Left renal pelvis (tissue), 4 donors: Measurements from ENCODE around the gene NOTUM. TPM values are rescaled to one million over a fixed set of nuclear protein-coding genes. Genes with fewer than 3 reads are reported as not detected.

Source experiments
- DNase-seq, 4 donors: peaks; one replicate each; pipeline ENCODE4 v3.0.0-alpha.2; 2013; ENCODE audit warnings: low read depth in 4 of 4, low spot score in 3 of 4
- polyA plus RNA-seq, 4 donors: library from polyadenylated mRNA; unstranded; fragments of 120-200 nt; gene quantifications; one replicate each; pipeline ENCODE4 v1.2.1, GENCODE V29; 2013; ENCODE audit not compliant: insufficient read length in 4 of 4

The NOTUM gene
- polyA plus RNA-seq, 4 donors, result 0.30 to 3.0 (median 2.4) TPM

DNA sequence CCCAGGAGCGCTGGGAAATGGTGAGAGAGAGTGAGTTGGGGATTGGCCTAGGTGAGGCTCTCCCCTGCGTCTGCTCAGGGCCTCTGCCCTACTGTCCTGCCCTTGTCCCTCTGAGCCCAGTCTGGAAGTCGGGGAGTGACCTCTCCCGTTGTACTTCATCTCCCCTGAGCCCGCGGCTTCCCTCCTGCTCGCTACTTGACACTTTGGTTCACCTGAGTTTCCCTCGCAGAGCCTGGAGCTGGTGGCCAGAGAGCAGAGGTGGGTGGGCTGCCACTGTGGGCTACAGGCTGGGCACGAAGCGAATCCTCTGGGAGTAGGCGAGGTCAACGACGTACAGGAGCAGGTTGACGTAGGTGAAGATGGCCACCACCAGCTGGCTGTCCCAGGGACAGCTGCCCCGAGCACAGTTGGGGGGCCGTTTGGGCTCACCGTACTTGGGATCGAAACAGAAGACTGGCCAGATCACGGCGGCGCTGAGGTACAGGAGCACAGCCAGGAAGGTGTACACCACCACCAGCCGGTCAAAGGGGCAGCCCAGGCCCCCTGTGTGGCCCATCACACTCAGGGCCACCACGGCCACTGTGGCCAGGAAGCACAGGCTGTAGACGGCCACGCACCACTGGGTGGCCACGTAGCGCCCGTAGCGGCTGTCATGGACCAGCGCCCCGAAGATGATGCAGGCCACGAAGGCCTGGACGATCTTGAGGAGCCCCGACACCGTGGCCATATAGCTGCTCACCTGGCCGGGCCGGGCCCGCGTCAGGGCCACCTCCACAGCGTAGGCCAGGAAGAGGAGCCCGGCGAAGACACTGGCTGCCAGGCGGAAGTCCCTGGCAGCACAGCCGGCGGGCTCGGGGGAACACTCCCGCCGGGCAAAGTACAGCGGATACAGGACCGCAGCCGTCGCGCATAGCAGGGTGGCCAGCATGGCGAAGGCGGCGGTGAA is 20.2 kb downstream of the NOTUM start:
- no peak for DNase-seq

DNA sequence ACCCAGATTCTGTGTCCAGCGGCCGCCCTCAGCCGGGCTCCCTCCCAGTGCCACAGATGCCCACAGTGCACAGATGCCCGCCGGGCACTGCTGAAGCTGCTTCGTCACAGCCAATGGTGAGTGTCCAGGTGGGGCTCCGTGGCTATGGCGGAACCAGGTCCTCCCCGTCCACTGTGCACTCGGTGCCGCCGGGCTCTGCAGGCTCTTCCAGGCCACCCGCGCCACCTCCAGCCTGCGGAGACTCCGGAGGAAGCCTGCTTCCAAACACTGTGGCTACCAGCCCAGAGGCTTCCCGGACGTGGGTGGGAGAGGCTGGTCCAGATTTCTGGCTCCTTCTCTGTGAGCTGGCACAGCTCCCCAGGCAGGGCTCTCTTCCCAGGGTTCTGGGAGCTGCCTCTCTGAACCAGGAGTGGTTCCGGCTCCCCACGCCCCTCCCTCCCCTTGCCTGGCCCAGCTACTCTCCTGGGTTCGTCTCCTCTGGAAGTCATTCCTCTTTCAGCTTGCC is 21.1 kb downstream of the NOTUM start:
- no peak for DNase-seq

DNA sequence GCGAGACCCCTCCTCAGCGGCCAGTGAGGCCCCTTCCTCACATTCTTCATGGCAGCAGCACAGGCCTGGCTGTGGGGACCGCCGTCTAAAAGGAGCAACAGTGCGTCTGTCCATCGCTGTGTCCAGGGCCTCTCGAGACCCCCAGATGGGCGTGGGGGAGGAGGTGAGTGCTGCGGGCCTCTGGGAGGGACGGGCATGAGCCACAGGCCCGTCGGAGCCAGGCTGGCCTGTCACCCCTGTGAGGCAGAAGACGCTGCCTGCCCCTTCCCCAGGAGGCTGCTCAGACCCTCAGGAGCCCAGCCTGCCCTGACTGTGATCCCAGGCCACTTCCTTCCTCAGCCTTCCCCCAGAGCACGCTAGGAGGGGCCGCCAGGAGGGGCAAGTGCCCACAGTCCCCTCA is 21.8 kb downstream of the NOTUM start:
- no peak for DNase-seq

DNA sequence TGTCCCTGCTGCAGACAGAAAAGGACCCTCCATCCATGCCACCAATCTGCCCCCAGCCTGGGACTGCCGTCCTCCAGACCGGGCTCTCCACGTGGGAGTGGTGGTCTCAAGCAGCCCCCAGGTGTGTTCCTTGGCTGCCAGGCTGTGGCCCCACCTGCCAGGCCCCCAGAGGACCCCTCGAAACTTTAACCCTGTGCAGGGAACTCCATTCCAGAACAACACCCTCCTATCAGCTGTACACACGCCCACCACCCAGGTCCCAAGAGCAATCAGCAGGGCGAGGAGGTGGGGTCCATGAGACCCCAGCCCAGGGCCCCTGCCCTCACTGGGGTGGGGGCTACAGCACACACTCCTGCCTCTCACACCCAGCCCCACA is 25.3 kb downstream of the NOTUM start:
- no peak for DNase-seq

DNA sequence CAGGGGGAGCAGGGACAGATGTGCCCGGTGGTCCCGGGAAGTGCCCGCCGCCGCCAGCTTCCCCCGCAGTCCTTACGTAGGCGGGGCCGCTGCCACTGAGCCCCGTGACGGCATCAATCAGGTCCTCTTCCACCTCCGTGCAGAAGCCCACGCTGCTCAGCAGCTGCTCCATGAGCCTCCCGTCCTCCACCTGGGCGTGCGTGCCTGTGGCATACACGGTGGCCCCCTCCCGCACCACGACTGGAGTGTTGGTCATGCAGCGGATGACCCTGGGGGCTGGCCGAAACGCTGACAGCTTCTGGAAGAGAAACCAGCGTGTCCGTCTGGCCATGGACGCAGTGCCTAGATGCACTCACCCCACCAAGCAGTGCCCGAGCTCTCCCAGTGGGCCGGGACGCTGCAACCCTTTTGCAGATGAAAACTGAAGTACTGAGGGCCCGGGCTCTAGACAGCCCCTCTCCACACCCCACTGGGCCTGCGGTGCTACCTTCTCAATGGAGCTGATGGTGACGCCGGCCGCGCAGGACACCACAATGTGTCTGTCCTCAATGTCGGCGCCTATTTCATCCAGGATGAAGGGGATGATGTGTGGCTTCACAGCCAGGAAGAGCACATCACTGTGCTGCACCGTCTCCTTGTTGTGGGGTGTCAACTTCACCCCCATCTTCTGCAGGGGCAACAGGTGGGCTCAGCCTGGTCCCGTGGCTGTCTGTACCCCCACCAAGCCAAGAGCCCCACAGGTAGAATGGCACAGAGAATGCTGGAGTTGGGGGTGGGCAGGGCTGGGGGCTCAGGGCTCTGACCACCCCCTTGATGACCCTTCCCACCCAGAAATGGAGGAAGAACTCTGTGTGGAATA is 25.9 kb downstream of the NOTUM start:
- DNase-seq, result no peak

DNA sequence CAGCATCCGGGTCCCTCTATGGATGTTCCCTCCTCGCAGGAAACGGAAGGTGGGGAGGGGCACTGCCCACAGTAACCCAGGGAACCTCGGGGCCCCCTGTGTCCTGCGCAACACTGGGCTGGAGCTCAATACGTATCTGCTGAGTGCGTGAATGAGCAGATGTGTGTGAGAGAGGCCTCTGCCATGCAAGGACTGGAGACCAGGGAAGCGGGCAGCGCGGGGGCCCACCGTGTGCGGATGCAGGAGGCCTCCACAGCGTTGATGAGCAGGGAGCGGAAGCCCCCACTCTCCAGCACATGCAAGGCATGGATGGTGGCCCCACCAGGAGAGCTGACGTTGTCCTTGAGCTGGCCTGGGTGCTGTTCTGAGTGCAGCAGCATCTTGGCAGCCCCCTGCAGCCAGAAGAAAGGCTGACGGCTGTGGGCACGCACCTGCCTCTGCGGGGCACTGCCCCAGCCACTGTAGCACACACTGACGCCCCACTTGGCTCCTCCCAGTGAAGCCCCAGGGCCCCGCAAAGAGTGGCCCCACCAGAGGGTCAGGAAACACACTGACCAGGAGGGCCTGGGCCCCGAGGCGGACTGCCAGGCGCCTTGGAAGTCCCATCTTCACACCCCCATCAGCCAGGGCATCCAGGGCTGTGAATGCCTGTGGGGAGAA is 26.8 kb downstream of the NOTUM start:
- no peak for DNase-seq

DNA sequence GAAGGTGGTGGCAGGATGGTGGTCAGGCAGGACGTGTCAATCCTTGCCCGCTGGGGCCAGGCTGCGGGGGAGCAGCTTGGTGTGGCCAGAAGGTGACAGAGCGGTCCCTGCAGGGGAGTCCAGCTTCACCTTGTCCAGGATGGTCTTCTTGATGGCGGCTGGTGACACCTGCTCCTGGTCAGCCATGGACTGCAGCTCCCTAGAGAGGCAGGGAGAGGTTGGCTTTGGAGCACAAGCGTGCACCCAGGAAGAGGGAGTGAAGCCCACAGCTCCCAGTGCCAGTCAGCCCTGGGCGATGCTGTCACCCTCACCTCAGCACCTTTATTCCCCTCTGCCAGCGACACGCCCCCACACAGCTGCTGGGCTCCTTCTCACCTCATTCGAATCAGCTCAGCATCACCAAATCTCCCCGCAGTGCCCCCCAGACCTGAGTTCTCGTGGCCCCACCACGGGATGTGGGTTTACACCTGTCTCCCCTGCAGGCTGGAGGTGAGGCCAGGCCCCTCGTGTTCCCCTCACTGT is 27.7 kb downstream of the NOTUM start:
- no peak for DNase-seq

DNA sequence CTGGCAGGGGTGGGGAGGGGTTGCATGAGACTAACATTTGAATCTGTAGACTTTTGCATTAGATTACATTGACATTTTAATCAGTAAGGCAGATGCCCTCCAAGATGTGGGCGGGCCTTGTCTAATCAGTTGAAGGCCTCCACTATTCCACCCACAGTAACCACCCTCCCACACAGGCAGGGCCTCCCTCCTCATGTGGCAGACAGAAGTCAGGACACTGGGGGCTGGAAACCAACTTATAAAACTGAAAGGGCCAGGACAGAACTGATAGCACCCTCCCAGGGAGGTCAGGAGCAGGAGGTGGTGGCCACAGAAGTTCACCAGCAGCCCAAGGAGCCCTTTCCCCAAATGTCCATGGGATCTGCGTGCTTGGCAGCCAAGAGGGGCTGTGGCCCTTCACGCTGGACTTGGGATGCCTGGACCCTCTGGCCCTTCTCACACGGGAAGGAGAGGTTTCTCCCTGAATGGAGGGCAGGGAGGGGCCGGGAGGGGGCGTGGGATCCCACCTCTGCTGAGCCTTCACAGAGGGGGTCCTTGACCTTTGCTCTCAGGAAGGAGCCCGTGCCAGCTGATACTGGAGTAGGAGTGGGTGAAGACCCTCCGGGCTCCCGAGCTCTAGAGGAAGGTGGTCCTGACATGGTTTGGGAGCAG is 28.5 kb downstream of the NOTUM start:
- DNase-seq, result no peak

DNA sequence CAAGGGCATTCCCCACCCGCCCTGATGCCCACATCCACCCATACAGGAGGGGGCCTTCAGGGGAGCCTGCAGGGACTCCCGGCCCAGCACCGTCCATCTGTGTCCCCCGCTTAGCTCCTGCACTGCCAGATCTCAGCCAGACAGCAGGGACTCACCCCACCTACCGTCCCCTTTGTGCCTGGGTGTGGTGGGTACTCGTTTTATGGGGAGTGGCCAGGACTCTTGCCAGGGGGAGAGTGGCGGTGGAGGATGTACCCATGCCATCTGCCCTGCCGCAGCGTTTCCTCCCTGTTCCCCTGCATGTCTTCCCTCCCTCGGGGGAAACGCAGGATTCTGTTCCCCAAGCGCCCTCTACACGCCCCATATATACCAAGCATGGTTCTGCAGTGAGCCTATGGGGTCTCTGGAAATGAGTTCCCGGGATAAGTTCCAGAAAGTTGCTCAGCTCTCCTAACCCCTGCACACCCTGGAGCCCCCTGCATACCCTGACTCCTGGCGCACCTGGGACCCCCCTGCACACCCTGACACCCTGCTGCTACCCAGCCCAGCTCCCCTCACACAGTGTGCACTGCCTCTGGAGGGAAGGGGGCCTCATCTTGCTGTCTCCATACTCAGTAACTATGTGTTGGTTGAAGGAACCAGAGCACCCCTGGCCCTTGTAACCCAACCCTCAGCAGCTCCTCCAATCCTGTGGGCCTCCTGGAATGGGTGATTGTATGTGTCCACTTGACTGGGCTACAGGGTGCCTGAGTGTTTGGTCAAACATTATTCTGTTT is 29.2 kb downstream of the NOTUM start:
- DNase-seq, result no peak

DNA sequence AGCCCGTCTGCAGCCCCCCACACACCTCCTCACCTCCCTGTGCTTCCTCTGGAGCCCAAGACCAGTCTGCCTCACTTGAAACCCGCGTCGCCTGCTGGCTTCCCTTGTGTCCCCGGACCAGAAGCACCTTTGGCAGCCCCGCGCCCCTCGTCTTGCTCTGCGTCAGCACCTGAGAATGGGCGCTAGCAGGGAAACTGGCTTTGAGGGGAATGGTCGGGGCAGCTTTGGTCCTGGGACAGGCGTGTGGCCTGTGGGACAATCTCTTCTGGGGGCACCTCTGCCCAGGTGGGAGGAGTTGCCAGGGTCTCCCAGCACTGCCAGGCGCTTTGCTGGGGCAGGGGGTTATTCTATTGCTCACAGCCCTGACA is 29.8 kb downstream of the NOTUM start:
- no peak for DNase-seq

DNA sequence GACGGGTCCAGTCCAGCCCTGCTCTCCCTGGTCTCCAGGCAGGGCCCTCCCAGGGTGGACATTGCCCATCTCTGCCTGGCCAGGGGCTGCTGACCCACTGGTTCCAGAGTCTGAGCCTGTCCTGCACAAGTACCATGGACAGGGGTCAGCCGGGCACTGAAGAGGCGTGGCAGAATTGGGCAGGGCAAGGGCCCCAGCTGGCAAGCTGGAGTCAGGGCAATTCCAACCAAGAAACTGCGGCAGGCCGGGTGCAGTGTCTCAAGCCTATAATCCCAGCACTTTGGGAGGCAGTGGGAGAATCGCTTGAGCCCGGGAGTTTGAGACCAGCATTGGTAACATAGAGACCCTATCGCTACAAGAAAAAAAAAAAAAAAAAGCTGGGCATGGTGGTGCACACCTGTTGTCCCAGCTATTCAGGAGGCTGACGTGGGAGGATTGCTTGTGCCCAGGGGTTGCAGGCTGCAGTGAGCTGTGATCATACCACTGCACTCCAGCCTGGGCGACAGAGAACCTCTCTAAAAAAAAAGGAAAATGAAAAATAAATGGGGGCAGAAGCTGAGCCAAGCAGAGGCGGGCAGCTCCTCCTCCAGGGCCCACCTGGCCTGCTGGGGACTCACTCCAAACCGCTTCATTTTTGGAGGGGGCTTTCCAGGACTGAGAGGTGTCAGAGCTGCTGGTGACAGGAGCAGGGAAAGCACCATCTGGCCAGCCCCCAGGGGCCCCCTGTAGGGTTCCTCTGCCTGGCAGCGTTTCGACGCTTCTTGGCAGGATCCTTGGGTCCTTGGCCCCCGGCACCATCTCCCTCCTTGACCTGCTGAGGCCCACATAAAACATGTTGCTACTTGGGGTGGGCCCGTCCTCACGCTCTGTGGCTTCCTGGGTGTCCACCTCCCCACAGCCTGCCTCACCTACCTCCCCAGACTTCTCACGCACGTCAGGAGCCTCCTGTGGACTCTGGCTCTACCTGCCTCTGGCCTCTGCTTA is 30.6 kb downstream of the NOTUM start:
- DNase-seq, result no peak

DNA sequence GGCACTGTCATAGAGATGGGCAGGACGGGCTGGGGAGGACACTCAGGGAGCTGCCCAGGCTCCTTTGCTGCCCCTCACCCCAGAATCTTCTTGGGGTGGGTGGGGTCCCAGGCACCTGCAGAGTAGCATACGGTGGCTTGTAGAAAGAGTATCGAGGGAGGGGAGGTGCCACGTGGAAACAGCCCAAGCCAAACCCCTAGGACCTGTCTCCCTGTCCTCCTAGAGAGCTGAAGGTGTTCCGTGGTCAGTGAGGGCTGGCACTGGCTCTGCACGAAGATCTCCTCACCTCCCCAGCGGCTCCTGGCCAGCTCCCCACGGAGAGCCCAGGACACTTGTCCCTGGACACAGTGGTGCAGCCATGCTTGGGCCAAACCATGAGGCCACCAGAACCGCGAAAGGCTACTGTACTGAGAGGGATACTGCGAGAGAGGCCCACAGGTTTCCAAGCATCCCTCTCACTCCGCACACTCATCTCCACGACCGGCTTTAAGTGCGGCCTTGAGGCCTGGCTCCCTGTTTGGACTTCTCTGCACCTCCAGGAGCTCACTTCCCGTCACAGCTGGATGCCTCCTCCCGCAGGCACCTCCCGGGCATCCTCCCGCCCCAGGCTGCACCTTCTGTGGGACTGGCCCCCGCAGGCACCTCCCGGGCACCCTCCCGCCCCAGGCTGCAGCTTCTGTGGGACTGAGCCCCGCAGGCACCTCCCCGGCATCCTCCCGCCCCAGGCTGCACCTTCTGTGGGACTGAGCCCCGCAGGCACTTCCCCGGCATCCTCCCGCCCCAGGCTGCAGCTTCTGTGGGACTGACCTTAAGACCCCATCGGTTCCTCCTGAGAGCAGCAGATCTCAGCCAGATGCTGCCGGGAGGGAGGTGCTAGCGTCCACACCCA is 31.5 kb downstream of the NOTUM start:
- DNase-seq, result no peak

DNA sequence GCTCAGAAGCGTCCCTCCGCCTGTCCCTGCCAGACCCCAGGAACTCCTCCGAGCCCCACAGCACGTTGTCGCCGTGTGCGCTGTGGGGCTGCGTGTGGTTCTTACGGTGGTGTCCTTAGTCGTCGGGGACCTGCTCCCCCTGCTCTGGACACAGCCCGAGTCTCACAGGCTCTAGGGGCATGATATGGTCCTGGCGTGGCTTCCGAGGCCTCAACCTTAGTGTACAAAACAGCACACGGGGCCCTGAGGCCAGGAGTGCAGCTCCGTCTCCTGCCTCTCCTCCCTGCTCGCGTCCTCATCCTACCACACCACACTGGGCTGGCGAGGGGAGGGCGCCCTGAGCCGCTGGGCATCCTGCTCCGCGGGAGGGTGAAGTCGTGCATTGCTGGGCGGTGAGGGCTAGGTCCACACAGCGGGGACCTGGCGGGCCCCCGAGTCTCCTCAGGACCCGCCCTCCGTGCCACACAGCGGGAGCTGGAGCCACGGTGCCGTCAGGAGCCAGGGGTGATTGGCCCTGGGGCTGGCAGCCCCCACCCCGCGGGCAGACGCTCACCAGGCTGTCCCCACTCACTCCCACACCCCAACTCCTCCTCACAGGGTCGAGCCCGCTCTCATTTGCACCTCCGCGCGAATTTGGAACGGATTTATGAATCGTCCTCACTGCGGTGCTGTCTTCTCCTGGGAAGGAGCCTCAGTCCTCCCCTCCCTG is 32.3 kb downstream of the NOTUM start:
- DNase-seq, result no peak

DNA sequence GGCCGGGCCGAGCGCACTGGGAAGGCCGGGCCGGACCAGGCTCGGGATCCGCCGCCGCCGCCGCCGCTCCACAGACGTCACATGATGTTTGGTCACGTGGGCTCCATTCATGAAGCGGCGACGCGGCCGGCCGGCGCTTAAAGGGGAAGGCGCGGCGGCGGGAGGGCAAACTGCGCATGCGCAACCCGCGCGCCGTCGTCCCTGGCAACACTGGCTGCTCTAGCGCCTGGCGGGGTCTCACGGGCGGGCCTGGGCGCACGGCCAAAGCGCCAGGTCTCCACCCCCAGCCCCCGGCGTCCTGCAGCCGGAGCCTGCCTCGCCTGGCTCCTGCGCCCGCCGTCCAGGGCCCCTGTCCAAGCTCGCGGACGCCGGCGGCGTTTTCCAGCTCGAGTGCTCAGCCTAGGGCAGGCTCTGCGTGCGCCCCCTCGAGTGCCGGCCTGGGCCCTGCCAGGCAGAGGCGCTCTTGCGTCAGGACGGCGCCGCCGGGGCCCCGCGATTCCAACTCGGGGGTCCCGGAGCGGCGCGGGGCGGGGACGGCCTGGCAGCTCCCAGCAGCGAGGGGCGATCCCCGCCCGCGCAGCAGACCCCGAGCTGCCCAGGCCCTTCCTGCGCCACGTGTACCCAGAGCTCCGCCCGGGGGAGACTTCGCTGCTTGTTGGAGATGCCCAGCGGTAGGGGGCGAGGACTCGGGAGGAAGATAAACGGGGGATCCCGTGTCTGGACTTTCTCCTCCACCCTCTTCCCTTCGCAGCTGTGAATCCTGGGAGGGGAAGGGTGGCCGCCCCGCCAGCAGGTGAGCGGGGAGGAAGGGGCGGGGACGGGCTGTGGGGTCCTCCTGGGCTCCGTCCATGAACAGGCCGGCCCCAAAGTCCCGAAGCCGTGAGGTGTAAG is 33.1 kb downstream of the NOTUM start, which contains the start of gene MAFG:
MAFG (minus strand) TSS at position 83 of the 891 bp plus-strand sequence. CDS start 4,550 bp downstream, outside the sequence.
- DNase-seq, result peak; percentile 84 to 93 (median 90)

DNA sequence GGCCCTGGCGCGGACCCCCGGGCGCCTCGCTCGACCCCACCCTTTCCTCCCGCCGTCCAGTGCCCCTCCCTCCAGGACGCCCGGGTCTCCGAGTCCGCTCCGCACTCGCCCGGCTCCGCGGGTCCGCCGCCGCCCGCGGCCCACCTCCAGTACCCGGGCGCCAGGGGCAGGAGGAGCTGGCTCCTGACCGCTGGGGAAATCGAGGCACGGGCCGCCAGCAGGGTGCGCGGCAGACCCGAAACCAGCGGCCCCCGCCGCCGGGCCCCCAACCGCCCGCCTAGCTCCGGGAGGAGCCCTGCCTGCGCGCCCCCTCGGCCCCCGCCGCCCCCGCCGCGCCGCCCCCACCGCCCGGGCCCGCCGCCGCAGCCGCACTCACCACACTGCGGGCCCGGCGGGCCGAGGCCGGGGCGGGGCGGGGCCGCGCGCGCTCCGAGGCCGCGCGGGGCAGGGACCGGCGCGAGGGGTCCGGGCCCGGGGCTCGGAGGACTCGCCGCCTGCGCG is 33.8 kb downstream of the NOTUM start:
- DNase-seq, result no peak
